H9 (cell line): ENCODE data around the gene ANXA10. TPM values are rescaled to one million over a fixed set of nuclear protein-coding genes. Genes with fewer than 3 reads are reported as not detected.

Experiments
- DNase-seq: peaks from one replicate; pipeline ENCODE4 v3.0.0-alpha.2; 2017
- H2AFZ ChIP-seq: one replicate; pipeline ENCODE4 v1.6.1; 2013; ENCODE audit warnings: mild to moderate bottlenecking, low read length, control low read depth, moderate library complexity
- H2AK5ac ChIP-seq: 2 replicates; pipeline ENCODE4 v1.6.1; 2013; ENCODE audit warnings: low read length, control low read depth, mixed read lengths; ENCODE audit not compliant: insufficient read length
- H2BK120ac ChIP-seq: one replicate; pipeline ENCODE4 v1.6.1; 2013; ENCODE audit warnings: low read depth, mild to moderate bottlenecking, low read length, control low read depth, inconsistent platforms; ENCODE audit not compliant: poor library complexity, severe bottlenecking
- H2BK12ac ChIP-seq: 2 replicates; pipeline ENCODE4 v1.6.1; 2013; ENCODE audit warnings: low read length, control low read depth, mixed read lengths, low read depth; ENCODE audit not compliant: insufficient read length
- H2BK15ac ChIP-seq: 2 replicates; pipeline ENCODE4 v1.6.1; 2013; ENCODE audit warnings: low read depth, low read length, control low read depth
- H2BK20ac ChIP-seq: one replicate; pipeline ENCODE4 v1.6.1; 2013; ENCODE audit warnings: low read depth, mild to moderate bottlenecking, low read length, control low read depth, inconsistent platforms; ENCODE audit not compliant: poor library complexity, severe bottlenecking
- H2BK5ac ChIP-seq: 2 replicates; pipeline ENCODE4 v1.6.1; 2013; ENCODE audit warnings: low read length, control low read depth, mixed read lengths; ENCODE audit not compliant: insufficient read length
- H3K14ac ChIP-seq: 2 replicates; pipeline ENCODE4 v1.6.1; 2013; ENCODE audit warnings: low read length, control low read depth; ENCODE audit not compliant: insufficient read depth
- H3K18ac ChIP-seq: 2 replicates; pipeline ENCODE4 v1.6.1; 2013; ENCODE audit warnings: low read depth, mild to moderate bottlenecking, mixed read lengths, low read length, control low read depth; ENCODE audit not compliant: insufficient read length
- H3K23ac ChIP-seq: 2 replicates; pipeline ENCODE4 v1.6.1; 2013; ENCODE audit warnings: low read length, control low read depth, mixed read lengths, low read depth; ENCODE audit not compliant: insufficient read length
- H3K23me2 ChIP-seq: 2 replicates; pipeline ENCODE4 v1.6.1; 2013; ENCODE audit warnings: low read depth, mild to moderate bottlenecking, mixed read lengths, low read length, control low read depth; ENCODE audit not compliant: insufficient read length, poor library complexity, severe bottlenecking
- H3K27ac ChIP-seq: 2 replicates; pipeline ENCODE4 v1.5.1; 2013; ENCODE audit warnings: low read length, control low read depth, mixed read lengths, low read depth; ENCODE audit not compliant: insufficient read length
- H3K27me3 ChIP-seq: 2 replicates; pipeline ENCODE4 v1.6.1; 2013; ENCODE audit warnings: low read length, control low read depth, inconsistent platforms; ENCODE audit not compliant: insufficient read depth
- H3K4ac ChIP-seq: 2 replicates; pipeline ENCODE4 v1.6.1; 2013; ENCODE audit warnings: low read depth, mild to moderate bottlenecking, control low read depth, inconsistent platforms, low read length, moderate library complexity
- H3K4me1 ChIP-seq: 2 replicates; pipeline ENCODE4 v1.6.1; 2013; ENCODE audit warnings: low read length, control low read depth, inconsistent platforms; ENCODE audit not compliant: insufficient read depth
- H3K4me2 ChIP-seq: 2 replicates; pipeline ENCODE4 v1.6.1; 2013; ENCODE audit warnings: low read length, control low read depth, mixed read lengths; ENCODE audit not compliant: insufficient read length, insufficient read depth
- H3K56ac ChIP-seq: 2 replicates; pipeline ENCODE4 v1.6.1; 2013; ENCODE audit warnings: low read depth, mild to moderate bottlenecking, mixed read lengths, low read length, control low read depth; ENCODE audit not compliant: insufficient read length
- H3K79me1 ChIP-seq: 2 replicates; pipeline ENCODE4 v1.6.1; 2013; ENCODE audit warnings: low read depth, mild to moderate bottlenecking, moderate library complexity, low read length, control low read depth, inconsistent platforms; ENCODE audit not compliant: insufficient read depth, poor library complexity, severe bottlenecking
- H3K79me2 ChIP-seq: 2 replicates; pipeline ENCODE4 v1.6.1; 2013; ENCODE audit warnings: low read length, control low read depth, inconsistent platforms; ENCODE audit not compliant: insufficient read depth
- H3K9ac ChIP-seq: 2 replicates; pipeline ENCODE4 v1.6.1; 2013; ENCODE audit warnings: low read length, control low read depth, mixed read lengths; ENCODE audit not compliant: insufficient read length; ENCODE audit errors: extremely low read depth
- H3K9me3 ChIP-seq: one replicate; pipeline ENCODE4 v1.6.1; 2013; ENCODE audit warnings: low read depth, low read length, inconsistent platforms; ENCODE audit not compliant: control insufficient read depth
- H3T11ph ChIP-seq: one replicate; pipeline ENCODE4 v1.6.1; 2013; ENCODE audit warnings: mild to moderate bottlenecking, low read length, control low read depth, inconsistent platforms
- H4K20me1 ChIP-seq: one replicate; pipeline ENCODE4 v1.6.1; 2013; ENCODE audit not compliant: control insufficient read depth, insufficient read length, insufficient read depth
- H4K5ac ChIP-seq: 2 replicates; pipeline ENCODE4 v1.6.1; 2013; ENCODE audit warnings: low read depth, mild to moderate bottlenecking, mixed read lengths, low read length, control low read depth; ENCODE audit not compliant: insufficient read length
- H4K8ac ChIP-seq: replicated peaks from 2 replicates; pipeline ENCODE4 v1.6.1; 2013; ENCODE audit warnings: low read length, control low read depth, mixed read lengths, low read depth; ENCODE audit not compliant: insufficient read length
- H4K91ac ChIP-seq: 2 replicates; pipeline ENCODE4 v1.6.1; 2013; ENCODE audit warnings: low read depth, mild to moderate bottlenecking, moderate library complexity, mixed read lengths, low read length, control low read depth; ENCODE audit not compliant: insufficient read length
- H3K27ac Mint-ChIP-seq, 3 experiments: 2 replicates in 2 of 3; 3 replicates in 1 of 3; pipeline ENCODE4 v1.8.0; 2020 to 2021; ENCODE audit warnings: mixed read lengths in 3 of 3, mild to moderate bottlenecking in 1 of 3, moderate library complexity in 1 of 3
- H3K27me3 Mint-ChIP-seq: 2 replicates; pipeline ENCODE4 v1.8.0; 2021; ENCODE audit warnings: low read depth, mild to moderate bottlenecking, moderate library complexity, mixed read lengths
- H3K36me3 Mint-ChIP-seq, 3 experiments: 2 replicates in 2 of 3; 3 replicates in 1 of 3; pipeline ENCODE4 v1.8.0; 2020 to 2021; ENCODE audit warnings: low read depth in 3 of 3, mixed read lengths in 3 of 3; ENCODE audit not compliant: insufficient read depth in 1 of 3
- H3K4me1 Mint-ChIP-seq, 2 experiments: 2 replicates each; pipeline ENCODE4 v1.8.0; 2020; ENCODE audit warnings: mixed read lengths in 2 of 2
- H3K4me3 Mint-ChIP-seq, 2 experiments: 2 replicates in 1 of 2; 3 replicates in 1 of 2; pipeline ENCODE4 v1.8.0; 2020 to 2021; ENCODE audit warnings: mild to moderate bottlenecking in 2 of 2, mixed read lengths in 2 of 2, moderate library complexity in 1 of 2
- H3K9me3 Mint-ChIP-seq, 2 experiments: 2 replicates in 1 of 2; 3 replicates in 1 of 2; pipeline ENCODE4 v1.8.0; 2020; ENCODE audit warnings: mild to moderate bottlenecking in 2 of 2, mixed read lengths in 2 of 2, moderate library complexity in 1 of 2
- WGBS: extraction: QIAGEN DNeasy Blood & Tissue Kit; methylation state at CpG from one replicate; pipeline ENCODE4 v1.1.7; 2013; ENCODE audit warnings: missing lambda C conversion rate, low lambda C conversion rate, mixed read lengths; ENCODE audit not compliant: insufficient read length; ENCODE audit errors: extremely low coverage; 5-methylcytosine and 5-hydroxymethylcytosine counted together
- total RNA-seq: library from RNA; stranded (reverse); gene quantifications from 2 replicates; pipeline ENCODE4 v1.2.1, GENCODE V29; 2021
- TF ChIP-seq, protein P1 (sequence below): fragments of 200-600 bp; sonication (generic); conservative IDR thresholded peaks from 3 replicates; pipeline ENCODE4 v1.8.0; 2021; ENCODE audit warnings: antibody characterized with exemption, mild to moderate bottlenecking

ANXA10 gene
- total RNA-seq, 1 experiment from 2014 or later = not detected

DNA sequence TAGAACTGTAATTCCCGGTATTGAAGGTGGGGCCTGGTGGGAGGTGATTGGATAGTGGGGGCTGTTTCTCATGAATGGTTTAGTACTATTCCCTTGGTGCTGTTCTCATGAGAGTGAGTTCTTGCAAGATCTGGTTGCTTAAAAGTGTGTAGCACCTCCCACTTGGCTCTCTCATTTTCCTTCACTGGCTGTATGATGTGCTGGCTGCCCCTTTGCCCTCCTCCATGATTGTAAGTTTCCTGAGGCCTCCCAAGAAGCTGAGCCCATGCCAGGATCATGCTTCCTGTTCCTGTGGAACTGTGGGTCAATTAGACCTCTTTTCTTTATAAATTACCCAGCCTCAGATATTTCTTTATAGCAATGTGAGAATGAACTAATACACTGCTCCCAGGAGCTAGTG is 8.7 kb downstream of the ANXA10 start:
- Histone ChIP-seq H3K56ac (no peak overlapping the region), H3K27me3 (no peaks in the 10 kb centered on the region), H2BK5ac (no peak overlapping the region), H3K27ac (no peak overlapping the region), H4K5ac (no peak overlapping the region), H3T11ph (no peak overlapping the region), H4K91ac (no peak overlapping the region), H3K9ac (no peak overlapping the region), H3K4me1 (no peaks in the 10 kb centered on the region), H3K79me1 (no peaks in the 10 kb centered on the region), H2BK20ac (no peak overlapping the region), H3K14ac (no peak overlapping the region), H3K4me2 (no peak overlapping the region), H3K18ac (no peak overlapping the region), H3K79me2 (no peaks in the 10 kb centered on the region), H2AK5ac (no peak overlapping the region), H2AFZ (no peak overlapping the region), H3K9me3 (no peaks in the 10 kb centered on the region), H2BK120ac (no peak overlapping the region), H4K20me1 (no peaks in the 10 kb centered on the region), H2BK12ac (no peak overlapping the region), H3K23ac (no peak overlapping the region), H3K23me2 (no peaks in the 10 kb centered on the region), H3K4ac (no peak overlapping the region), H4K8ac (no peak overlapping the region), H2BK15ac (no peak overlapping the region)
- no peak for DNase-seq
- Mint-ChIP-seq H3K4me1 (no peaks in the 10 kb centered on the region), H3K4me3 (no peak overlapping the region), H3K27ac (no peak overlapping the region), H3K36me3 (no peaks in the 10 kb centered on the region), H3K27me3 (no peaks in the 10 kb centered on the region), H3K9me3 (peaks cover 0 to 9% of the 10 kb centered on the region in 2 experiments; a peak in 2 of 5 replicates)
- TF ChIP-seq, protein P1, sequence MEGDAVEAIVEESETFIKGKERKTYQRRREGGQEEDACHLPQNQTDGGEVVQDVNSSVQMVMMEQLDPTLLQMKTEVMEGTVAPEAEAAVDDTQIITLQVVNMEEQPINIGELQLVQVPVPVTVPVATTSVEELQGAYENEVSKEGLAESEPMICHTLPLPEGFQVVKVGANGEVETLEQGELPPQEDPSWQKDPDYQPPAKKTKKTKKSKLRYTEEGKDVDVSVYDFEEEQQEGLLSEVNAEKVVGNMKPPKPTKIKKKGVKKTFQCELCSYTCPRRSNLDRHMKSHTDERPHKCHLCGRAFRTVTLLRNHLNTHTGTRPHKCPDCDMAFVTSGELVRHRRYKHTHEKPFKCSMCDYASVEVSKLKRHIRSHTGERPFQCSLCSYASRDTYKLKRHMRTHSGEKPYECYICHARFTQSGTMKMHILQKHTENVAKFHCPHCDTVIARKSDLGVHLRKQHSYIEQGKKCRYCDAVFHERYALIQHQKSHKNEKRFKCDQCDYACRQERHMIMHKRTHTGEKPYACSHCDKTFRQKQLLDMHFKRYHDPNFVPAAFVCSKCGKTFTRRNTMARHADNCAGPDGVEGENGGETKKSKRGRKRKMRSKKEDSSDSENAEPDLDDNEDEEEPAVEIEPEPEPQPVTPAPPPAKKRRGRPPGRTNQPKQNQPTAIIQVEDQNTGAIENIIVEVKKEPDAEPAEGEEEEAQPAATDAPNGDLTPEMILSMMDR = no peak
- no CpG with 5 or more reads among the region's 1 CpG for WGBS
